Astrocyte (in vitro differentiated cells and primary cell): ENCODE data around the gene FRS2.

ENCODE experiments used
- EZH2 ChIP-seq: IDR thresholded peaks from 2 replicates; pipeline ENCODE4 v1.6.1; 2012; ENCODE audit warnings: mild to moderate bottlenecking, low read length, inconsistent platforms; ENCODE audit not compliant: insufficient read depth
- TF ChIP-seq, protein P1 (sequence below): IDR thresholded peaks from 2 replicates; pipeline ENCODE4 v1.5.1; 2011; ENCODE audit warnings: low read depth, mild to moderate bottlenecking, inconsistent platforms, low read length, moderate library complexity; ENCODE audit not compliant: insufficient read depth

DNA sequence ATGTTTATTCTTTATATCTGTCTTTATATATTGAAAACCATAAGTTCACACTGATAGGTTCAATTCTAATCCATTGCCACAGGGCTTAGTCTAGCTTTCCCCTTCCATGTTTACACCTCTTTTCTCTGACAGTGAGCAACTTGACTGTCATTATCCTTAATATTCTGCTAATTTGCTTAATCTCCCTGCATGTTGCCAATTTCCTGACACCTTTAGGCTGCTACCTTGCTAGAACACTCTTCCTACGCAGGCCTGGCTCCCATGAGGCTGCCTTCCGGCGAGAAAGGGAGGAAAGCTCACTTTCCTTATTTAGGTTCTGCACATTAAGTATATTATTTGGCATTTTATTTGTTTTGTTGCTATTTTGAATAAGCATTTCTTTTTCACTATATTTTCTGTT is 12.8 kb upstream of the FRS2 start:
- TF ChIP-seq, protein P1, sequence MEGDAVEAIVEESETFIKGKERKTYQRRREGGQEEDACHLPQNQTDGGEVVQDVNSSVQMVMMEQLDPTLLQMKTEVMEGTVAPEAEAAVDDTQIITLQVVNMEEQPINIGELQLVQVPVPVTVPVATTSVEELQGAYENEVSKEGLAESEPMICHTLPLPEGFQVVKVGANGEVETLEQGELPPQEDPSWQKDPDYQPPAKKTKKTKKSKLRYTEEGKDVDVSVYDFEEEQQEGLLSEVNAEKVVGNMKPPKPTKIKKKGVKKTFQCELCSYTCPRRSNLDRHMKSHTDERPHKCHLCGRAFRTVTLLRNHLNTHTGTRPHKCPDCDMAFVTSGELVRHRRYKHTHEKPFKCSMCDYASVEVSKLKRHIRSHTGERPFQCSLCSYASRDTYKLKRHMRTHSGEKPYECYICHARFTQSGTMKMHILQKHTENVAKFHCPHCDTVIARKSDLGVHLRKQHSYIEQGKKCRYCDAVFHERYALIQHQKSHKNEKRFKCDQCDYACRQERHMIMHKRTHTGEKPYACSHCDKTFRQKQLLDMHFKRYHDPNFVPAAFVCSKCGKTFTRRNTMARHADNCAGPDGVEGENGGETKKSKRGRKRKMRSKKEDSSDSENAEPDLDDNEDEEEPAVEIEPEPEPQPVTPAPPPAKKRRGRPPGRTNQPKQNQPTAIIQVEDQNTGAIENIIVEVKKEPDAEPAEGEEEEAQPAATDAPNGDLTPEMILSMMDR = no peak
- no peak for TF ChIP-seq EZH2
